A549 (cell line): ENCODE results near the gene EPS15. TPM values are rescaled to one million over a fixed set of nuclear protein-coding genes. Genes with fewer than 3 reads are reported as not detected.
A peak's percentile ranks its signal among the peaks of the same experiment; 100 is the strongest.

Experiments
- ATAC-seq, 2 experiments: fragments of 200-7000 bp in 1 of 2; fragments of >200 bp in 1 of 2; cut with Nextera tagmentation in 1 of 2; cut with Tn5 transposase in 1 of 2; 3 replicates each; pipeline versions ENCODE4 v1.8.0 to v1.9.1; 2018 to 2020; ENCODE audit warnings: mild to moderate bottlenecking in 1 of 2, moderate library complexity in 1 of 2
- CTCF ChIA-PET: fragments of 300-600 bp; sonication (Branson Sonifier 250); formaldehyde crosslinking; extraction: SDS; loops from one replicate; lab custom pipeline; 2021; ENCODE audit warnings: antibody characterized with exemption, inconsistent platforms; lab: Yijun Ruan, JAX
- POLR2A ChIA-PET: fragments of 350-600 bp; formaldehyde crosslinking; extraction: SDS; loops from one replicate; lab custom pipeline; 2021; ENCODE audit warnings: antibody characterized with exemption, inconsistent platforms; lab: Yijun Ruan, JAX
- DNase-seq, 2 experiments: peaks; one replicate each; pipeline versions ENCODE4 v3.0.0 to v3.0.0-alpha.2; 2011 to 2016; ENCODE audit warnings: low read depth in 1 of 2, low spot score in 1 of 2
- FAIRE-seq: peaks from 2 replicates; lab custom pipeline; 2011; peaks lifted over from hg19 to GRCh38; lab: Jason Lieb, UNC
- H3K27ac ChIP-seq, 2 experiments: fragments of >200 bp; sonication (Bioruptor Twin); formaldehyde crosslinking; 3 replicates each; pipeline ENCODE4 v1.5.1; 2016 to 2017
- H3K4me1 ChIP-seq: fragments of >200 bp; sonication (Bioruptor Twin); formaldehyde crosslinking; 3 replicates; pipeline ENCODE4 v1.6.1; 2016
- H3K4me2 ChIP-seq: fragments of >200 bp; sonication (Bioruptor Twin); formaldehyde crosslinking; 3 replicates; pipeline ENCODE4 v1.6.1; 2016
- H3K4me3 ChIP-seq: fragments of >200 bp; sonication (Bioruptor Twin); formaldehyde crosslinking; 3 replicates; pipeline ENCODE4 v1.5.1; 2016
- H3K9me3 ChIP-seq: fragments of >200 bp; sonication (Bioruptor Twin); formaldehyde crosslinking; 3 replicates; pipeline ENCODE4 v1.6.1; 2016
- BHLHE40 ChIP-seq: IDR thresholded peaks from 2 replicates; pipeline ENCODE4 v1.6.1; 2012; ENCODE audit warnings: low read depth, low read length, inconsistent platforms
- ESRRA ChIP-seq: fragments of 150-350 bp; IDR thresholded peaks from 2 replicates; pipeline ENCODE4 v1.6.1; 2014; ENCODE audit warnings: mild to moderate bottlenecking, low read length, borderline replicate concordance
- FOSL2 ChIP-seq, 2 experiments: fragments of 450-650 bp in 1 of 2; fragments of >200 bp in 1 of 2; sonication (Bioruptor Twin) in 1 of 2; formaldehyde crosslinking; IDR thresholded peaks; 2 replicates each; pipeline versions ENCODE4 v1.5.0 to v1.6.1; 2016 to 2020; ENCODE audit warnings: mild to moderate bottlenecking in 1 of 2, moderate library complexity in 1 of 2
- HDAC2 ChIP-seq: fragments of 200-600 bp; sonication (generic); IDR thresholded peaks from 2 replicates; pipeline ENCODE4 v1.6.1; 2016
- HEYL ChIP-seq: fragments of 250-450 bp; sonication (Bioruptor Pico); IDR thresholded peaks from 2 replicates; pipeline ENCODE4 v1.8.0; 2021; ENCODE audit warnings: mild to moderate bottlenecking, moderate library complexity
- HOXA7 ChIP-seq: fragments of 250-450 bp; sonication (Bioruptor Pico); IDR thresholded peaks from 2 replicates; pipeline ENCODE4 v1.5.0; 2020; ENCODE audit warnings: mild to moderate bottlenecking, moderate library complexity
- NFE2L2 ChIP-seq: fragments of 150-350 bp; conservative IDR thresholded peaks from 2 replicates; pipeline ENCODE4 v1.6.1; 2014; ENCODE audit warnings: low read length
- NPAS2 ChIP-seq: fragments of 250-450 bp; sonication (Bioruptor Pico); IDR thresholded peaks from 2 replicates; pipeline ENCODE4 v1.8.0; 2022; ENCODE audit warnings: mild to moderate bottlenecking, moderate library complexity, borderline replicate concordance
- NR3C1 ChIP-seq: fragments of >200 bp; sonication (Bioruptor Twin); formaldehyde crosslinking; IDR thresholded peaks from 3 replicates; pipeline ENCODE4 v1.6.1; 2017
- POLR2AphosphoS2 ChIP-seq: conservative IDR thresholded peaks from 2 replicates; pipeline ENCODE4 v1.6.1; 2012; ENCODE audit warnings: low read length, improper control_type of control experiment, inconsistent platforms
- RAD21 ChIP-seq, 2 experiments: fragments of >200 bp in 1 of 2; sonication (Bioruptor Twin) in 1 of 2; formaldehyde crosslinking in 1 of 2; IDR thresholded peaks in 1 of 2; conservative IDR thresholded peaks in 1 of 2; 2 replicates in 1 of 2; 3 replicates in 1 of 2; pipeline ENCODE4 v1.6.1; 2012 to 2018; ENCODE audit warnings: inconsistent platforms in 1 of 2
- RARB ChIP-seq: fragments of 250-450 bp; sonication (Bioruptor Pico); IDR thresholded peaks from 2 replicates; pipeline ENCODE4 v1.8.0; 2021; ENCODE audit warnings: mild to moderate bottlenecking, moderate library complexity
- TP53 ChIP-seq: fragments of 250-450 bp; sonication (Bioruptor Pico); IDR thresholded peaks from 2 replicates; pipeline ENCODE4 v1.5.0; 2021; ENCODE audit warnings: mild to moderate bottlenecking, moderate library complexity
- ZC3H11A ChIP-seq: fragments of 450-650 bp; IDR thresholded peaks from 2 replicates; pipeline ENCODE4 v1.6.1; 2014; ENCODE audit warnings: antibody characterized with exemption, mild to moderate bottlenecking
- ZSCAN20 ChIP-seq: fragments of 250-450 bp; sonication (Bioruptor Pico); IDR thresholded peaks from 2 replicates; pipeline ENCODE4 v1.8.0; 2022; ENCODE audit warnings: mild to moderate bottlenecking, moderate library complexity
- WGBS: methylation state at CpG from one replicate; pipeline ENCODE4 v1.1.6; 2017; ENCODE audit errors: missing lambda C conversion rate; 5-methylcytosine and 5-hydroxymethylcytosine counted together
- polyA plus RNA-seq, 4 experiments: library from polyadenylated mRNA; depleted of rRNA in 3 of 4; stranded (reverse); fragments of >200 nt; fragmentation: RNase III in 1 of 4; extraction: RNeasy Plus Mini Kit Qiagen cat#74134 plus additional on column Dnase treatment in 1 of 4; gene quantifications; 2 replicates in 3 of 4; 3 replicates in 1 of 4; pipeline ENCODE4 v1.2.3, GENCODE V29; 2011 to 2017
- TF ChIP-seq, protein P1 (sequence below): fragments of >200 bp; sonication (Bioruptor Twin); formaldehyde crosslinking; IDR thresholded peaks from 3 replicates; pipeline ENCODE4 v1.5.1; 2016
- TF ChIP-seq, protein P2 (sequence below): IDR thresholded peaks from 2 replicates; pipeline ENCODE4 v1.6.1; 2012; ENCODE audit warnings: low read depth, borderline replicate concordance
- TF ChIP-seq, protein P3 (sequence below): IDR thresholded peaks from 2 replicates; pipeline ENCODE4 v1.6.1; 2012
- TF ChIP-seq, protein P4 (sequence below): fragments of >200 bp; sonication (Bioruptor Twin); formaldehyde crosslinking; IDR thresholded peaks from 2 replicates; pipeline ENCODE4 v1.6.1; 2016

EPS15 gene
- polyA plus RNA-seq, 2 of the 4 experiments (the other 2 are of a cell fraction): 10.9 to 35.4 TPM

DNA sequence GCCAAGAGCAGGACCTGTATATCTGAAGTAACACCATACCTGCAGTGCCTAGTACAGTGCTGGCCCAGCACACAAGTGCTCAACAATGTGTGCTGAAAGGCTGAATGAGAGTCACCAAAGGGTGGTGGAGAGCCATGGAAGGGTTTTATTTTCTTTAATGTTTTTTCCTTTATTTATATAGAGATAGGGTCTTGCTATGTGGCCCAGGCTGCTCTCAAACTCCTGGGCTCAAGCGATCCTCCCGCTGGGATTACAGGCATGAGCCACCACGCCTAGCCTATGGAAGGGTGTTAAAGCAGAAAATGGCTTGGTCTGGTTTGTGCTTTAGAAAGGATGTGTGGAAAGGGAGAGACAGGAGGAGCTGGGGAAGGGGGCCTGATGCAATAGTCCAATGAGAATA, 175.4 kb downstream of the EPS15 start:
- DNase-seq: no peak
- no peak for ATAC-seq
- 94% methylated on average over 3 of the region's 3 CpGs for WGBS
- H3K4me1 ChIP-seq: no peaks in the 10 kb centered on the region
- no peak overlapping the region for H3K4me3 ChIP-seq
- no peaks in the 10 kb centered on the region for H3K9me3 ChIP-seq
- no peak for FAIRE-seq
- no peak overlapping the region for H3K27ac ChIP-seq
- POLR2A ChIA-PET: no interaction called here
- TF ChIP-seq RARB (CRISPR knock-in tag) (no peak), HDAC2 (no peak), HEYL (CRISPR knock-in tag) (no peak), ZSCAN20 (no peak), FOSL2 (IDR thresholded peaks at IDR 0.05) (no peak), FOSL2 (CRISPR knock-in tag; IDR thresholded peaks at IDR 0.05) (no peak), NFE2L2 (no peak), ZC3H11A (no peak), POLR2AphosphoS2 (no peak), BHLHE40 (no peak), RAD21 (conservative IDR thresholded peaks at IDR 0.05 in 1 of 2, IDR thresholded peaks at IDR 0.05 in 1 of 2) (no peak)
- TF ChIP-seq, protein P1, sequence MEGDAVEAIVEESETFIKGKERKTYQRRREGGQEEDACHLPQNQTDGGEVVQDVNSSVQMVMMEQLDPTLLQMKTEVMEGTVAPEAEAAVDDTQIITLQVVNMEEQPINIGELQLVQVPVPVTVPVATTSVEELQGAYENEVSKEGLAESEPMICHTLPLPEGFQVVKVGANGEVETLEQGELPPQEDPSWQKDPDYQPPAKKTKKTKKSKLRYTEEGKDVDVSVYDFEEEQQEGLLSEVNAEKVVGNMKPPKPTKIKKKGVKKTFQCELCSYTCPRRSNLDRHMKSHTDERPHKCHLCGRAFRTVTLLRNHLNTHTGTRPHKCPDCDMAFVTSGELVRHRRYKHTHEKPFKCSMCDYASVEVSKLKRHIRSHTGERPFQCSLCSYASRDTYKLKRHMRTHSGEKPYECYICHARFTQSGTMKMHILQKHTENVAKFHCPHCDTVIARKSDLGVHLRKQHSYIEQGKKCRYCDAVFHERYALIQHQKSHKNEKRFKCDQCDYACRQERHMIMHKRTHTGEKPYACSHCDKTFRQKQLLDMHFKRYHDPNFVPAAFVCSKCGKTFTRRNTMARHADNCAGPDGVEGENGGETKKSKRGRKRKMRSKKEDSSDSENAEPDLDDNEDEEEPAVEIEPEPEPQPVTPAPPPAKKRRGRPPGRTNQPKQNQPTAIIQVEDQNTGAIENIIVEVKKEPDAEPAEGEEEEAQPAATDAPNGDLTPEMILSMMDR: no peak
- TF ChIP-seq, protein P2, sequence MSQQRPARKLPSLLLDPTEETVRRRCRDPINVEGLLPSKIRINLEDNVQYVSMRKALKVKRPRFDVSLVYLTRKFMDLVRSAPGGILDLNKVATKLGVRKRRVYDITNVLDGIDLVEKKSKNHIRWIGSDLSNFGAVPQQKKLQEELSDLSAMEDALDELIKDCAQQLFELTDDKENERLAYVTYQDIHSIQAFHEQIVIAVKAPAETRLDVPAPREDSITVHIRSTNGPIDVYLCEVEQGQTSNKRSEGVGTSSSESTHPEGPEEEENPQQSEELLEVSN: no peak
- TF ChIP-seq, protein P3, sequence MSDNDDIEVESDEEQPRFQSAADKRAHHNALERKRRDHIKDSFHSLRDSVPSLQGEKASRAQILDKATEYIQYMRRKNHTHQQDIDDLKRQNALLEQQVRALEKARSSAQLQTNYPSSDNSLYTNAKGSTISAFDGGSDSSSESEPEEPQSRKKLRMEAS: no peak
- CTCF ChIA-PET: no interaction called here
- H3K4me2 ChIP-seq: no peak overlapping the region

DNA sequence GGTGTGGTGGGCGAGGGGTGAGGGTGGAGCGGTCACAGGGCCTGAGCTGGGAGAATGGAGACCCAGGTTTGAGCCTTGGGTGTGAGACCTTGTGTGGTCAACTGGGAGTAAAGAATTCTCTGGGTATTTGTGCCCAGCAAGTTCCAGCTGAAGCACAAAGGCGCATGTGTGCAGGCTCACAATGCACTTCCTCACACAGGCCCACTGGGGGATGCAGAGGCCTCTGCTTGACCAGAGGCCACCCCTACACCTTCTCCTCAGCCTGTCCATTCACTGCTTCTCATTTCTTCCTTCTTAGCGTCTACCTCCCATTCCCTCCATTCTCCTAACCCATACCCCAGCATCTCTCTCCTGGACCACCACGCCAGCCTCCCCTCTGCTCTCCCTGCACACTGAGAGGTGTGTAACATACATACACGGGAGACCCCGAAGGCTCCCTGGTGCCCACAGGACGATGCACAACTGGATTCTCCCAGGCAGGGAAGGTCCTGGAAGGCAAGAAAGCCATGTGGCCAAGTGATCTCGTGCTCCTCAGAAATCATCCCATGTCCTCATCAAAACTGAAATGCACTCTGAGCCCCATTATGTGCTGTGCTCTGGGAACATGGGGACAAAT, 176.4 kb downstream of the EPS15 start:
- WGBS: 78% methylated on average over 9 of the region's 9 CpGs
- ATAC-seq: no peak

DNA sequence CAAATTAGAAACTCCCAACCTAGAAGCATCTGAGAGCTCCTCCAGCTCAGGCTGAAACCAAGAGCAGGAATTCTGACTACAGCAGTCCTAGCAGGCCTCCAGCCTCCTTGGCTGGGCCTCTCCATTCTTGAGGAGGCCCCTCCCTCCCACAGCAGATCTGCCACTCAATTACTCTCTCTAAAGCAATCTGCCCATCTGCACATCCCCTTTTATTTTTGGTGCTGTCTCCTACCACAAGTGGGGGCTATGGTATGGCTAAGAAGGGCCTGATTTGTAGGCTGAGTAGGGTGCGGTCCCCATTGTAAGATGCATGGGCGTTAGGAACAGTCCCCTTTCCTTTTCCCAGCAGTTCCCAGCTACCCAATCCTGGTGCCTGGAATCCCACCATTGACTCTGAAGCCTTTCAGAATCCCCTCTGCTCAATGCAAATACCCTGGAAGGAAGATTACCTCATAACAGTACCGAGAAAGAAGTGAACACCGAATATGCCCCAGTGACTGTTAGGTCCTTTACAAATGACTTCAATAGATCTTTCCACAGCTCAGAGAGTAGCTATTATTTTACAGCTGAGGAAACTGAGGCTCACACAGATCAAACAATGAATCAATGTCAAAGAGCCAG, 177.1 kb downstream of the EPS15 start:
- Histone ChIP-seq H3K4me2 (no peak overlapping the region), H3K4me1 (no peaks in the 10 kb centered on the region), H3K4me3 (no peak overlapping the region), H3K27ac (no peak overlapping the region), H3K9me3 (no peaks in the 10 kb centered on the region)
- FAIRE-seq (no peak), ATAC-seq (peak; percentile 30 to 41; a peak in 3 of 6 replicates), DNase-seq (peak in 1 of 2 experiments; percentile 21)
- CTCF ChIA-PET: interaction anchor here (1.0 kb wide), 1 partner anchor 45 kb away, joined by 3 read pairs; no protein-coding TSS in a partner anchor
- WGBS: 89% methylated on average over 4 of the region's 4 CpGs
- TF ChIP-seq NPAS2 (CRISPR knock-in tag) (no peak), RAD21 (conservative IDR thresholded peaks at IDR 0.05 in 1 of 2, IDR thresholded peaks at IDR 0.05 in 1 of 2) (peak in 1 of 2 experiments; percentile 18; a peak in 1 of 5 replicates)
- POLR2A ChIA-PET: no interaction called here

More for the DNA sequence above, 176.4 kb downstream of the EPS15 start:
- H3K4me1 ChIP-seq: no peaks in the 10 kb centered on the region
- DNase-seq (no peak), FAIRE-seq (no peak)
- ChIA-PET POLR2A (no interaction called here), CTCF (interaction anchor here (1.0 kb wide), 1 partner anchor 46 kb away, joined by 3 read pairs; no protein-coding TSS in a partner anchor)
- no peak overlapping the region for H3K4me3 ChIP-seq
- H3K27ac ChIP-seq: no peak overlapping the region
- H3K9me3 ChIP-seq: no peaks in the 10 kb centered on the region
- H3K4me2 ChIP-seq: no peak overlapping the region
- TF ChIP-seq, protein P4, sequence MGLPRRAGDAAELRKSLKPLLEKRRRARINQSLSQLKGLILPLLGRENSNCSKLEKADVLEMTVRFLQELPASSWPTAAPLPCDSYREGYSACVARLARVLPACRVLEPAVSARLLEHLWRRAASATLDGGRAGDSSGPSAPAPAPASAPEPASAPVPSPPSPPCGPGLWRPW: no peak
- TF ChIP-seq BHLHE40: no peak
- TF ChIP-seq NR3C1: no peak
- TF ChIP-seq TP53 (CRISPR knock-in tag): no peak
- no peak for TF ChIP-seq ESRRA
- no peak for TF ChIP-seq HOXA7
